Chondrocyte (in vitro differentiated cells): ENCODE data around the gene RNF207. TPM values are rescaled to one million over a fixed set of nuclear protein-coding genes. Genes with fewer than 3 reads are reported as not detected.

ENCODE experiments used
- DNase-seq: peaks from one replicate; pipeline ENCODE4 v3.0.0; 2021; ENCODE audit warnings: mixed read lengths, low spot score
- H3K27ac Mint-ChIP-seq: one replicate; pipeline ENCODE4 v1.8.0; 2021; ENCODE audit warnings: mild to moderate bottlenecking, moderate library complexity, mixed read lengths; ENCODE audit not compliant: unreplicated experiment
- H3K27me3 Mint-ChIP-seq: 2 replicates; pipeline ENCODE4 v1.8.0; 2021; ENCODE audit warnings: low read depth, mixed read lengths
- H3K36me3 Mint-ChIP-seq: 2 replicates; pipeline ENCODE4 v1.8.0; 2021; ENCODE audit warnings: low read depth, mixed read lengths
- H3K4me1 Mint-ChIP-seq: 2 replicates; pipeline ENCODE4 v1.8.0; 2021; ENCODE audit warnings: low read depth, mild to moderate bottlenecking, mixed read lengths
- H3K4me3 Mint-ChIP-seq: one replicate; pipeline ENCODE4 v1.8.0; 2021; ENCODE audit warnings: mild to moderate bottlenecking, moderate library complexity, mixed read lengths; ENCODE audit not compliant: unreplicated experiment
- H3K9me3 Mint-ChIP-seq: 2 replicates; pipeline ENCODE4 v1.8.0; 2021; ENCODE audit warnings: low read depth, mixed read lengths
- total RNA-seq: library from RNA; stranded (reverse); gene quantifications from 3 replicates; pipeline ENCODE4 v1.2.1, GENCODE V29; 2021
- TF ChIP-seq, protein P1 (sequence below): fragments of 200-600 bp; sonication (generic); IDR thresholded peaks from 2 replicates; pipeline ENCODE4 v1.5.0; 2021; ENCODE audit warnings: antibody characterized with exemption, mild to moderate bottlenecking, moderate library complexity

Gene RNF207
- total RNA-seq, 1 donor from 2014 or later = 19.9 TPM

DNA sequence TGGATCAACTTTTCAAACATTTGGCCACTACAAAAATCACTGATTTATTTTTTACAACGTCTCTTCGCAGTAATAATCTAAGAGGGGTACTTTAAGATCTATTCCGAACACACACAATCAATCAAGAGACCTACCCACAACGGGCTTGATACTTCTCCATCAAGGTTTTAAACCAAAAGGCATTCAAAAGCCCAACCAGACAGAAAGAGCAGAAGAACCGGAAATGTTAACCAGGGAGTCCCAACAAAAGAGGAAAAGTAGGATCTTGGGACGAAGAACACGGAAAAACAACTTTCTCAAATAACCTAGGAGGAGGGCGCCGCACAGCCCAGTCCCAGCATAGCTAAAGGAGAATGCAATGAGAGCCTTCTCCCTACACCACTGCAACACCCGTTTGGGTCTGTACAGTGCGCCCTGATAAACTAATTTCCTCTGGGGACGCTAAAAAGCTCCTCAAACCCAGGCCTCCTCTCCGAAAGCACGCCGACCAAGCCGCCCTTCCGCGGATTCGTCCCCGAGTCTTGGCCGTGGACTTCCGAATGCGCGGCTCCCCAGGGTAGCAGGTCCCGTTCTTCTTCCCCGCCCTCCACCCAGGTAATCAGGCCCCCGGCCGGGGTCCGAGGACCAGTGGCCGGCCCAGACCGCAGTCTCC lies 7.1 kb upstream of the RNF207 start:
- H3K4me3 Mint-ChIP-seq = peak overlapping the region; percentile 93
- H3K36me3 Mint-ChIP-seq = peaks cover 9% of the 10 kb centered on the region
- TF ChIP-seq, protein P1, sequence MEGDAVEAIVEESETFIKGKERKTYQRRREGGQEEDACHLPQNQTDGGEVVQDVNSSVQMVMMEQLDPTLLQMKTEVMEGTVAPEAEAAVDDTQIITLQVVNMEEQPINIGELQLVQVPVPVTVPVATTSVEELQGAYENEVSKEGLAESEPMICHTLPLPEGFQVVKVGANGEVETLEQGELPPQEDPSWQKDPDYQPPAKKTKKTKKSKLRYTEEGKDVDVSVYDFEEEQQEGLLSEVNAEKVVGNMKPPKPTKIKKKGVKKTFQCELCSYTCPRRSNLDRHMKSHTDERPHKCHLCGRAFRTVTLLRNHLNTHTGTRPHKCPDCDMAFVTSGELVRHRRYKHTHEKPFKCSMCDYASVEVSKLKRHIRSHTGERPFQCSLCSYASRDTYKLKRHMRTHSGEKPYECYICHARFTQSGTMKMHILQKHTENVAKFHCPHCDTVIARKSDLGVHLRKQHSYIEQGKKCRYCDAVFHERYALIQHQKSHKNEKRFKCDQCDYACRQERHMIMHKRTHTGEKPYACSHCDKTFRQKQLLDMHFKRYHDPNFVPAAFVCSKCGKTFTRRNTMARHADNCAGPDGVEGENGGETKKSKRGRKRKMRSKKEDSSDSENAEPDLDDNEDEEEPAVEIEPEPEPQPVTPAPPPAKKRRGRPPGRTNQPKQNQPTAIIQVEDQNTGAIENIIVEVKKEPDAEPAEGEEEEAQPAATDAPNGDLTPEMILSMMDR = no peak
- H3K27me3 Mint-ChIP-seq = no peaks in the 10 kb centered on the region
- no peaks in the 10 kb centered on the region for H3K9me3 Mint-ChIP-seq
- DNase-seq = no peak
- peaks cover 36% of the 10 kb centered on the region for H3K4me1 Mint-ChIP-seq
- H3K27ac Mint-ChIP-seq = peak overlapping the region; percentile 98

DNA sequence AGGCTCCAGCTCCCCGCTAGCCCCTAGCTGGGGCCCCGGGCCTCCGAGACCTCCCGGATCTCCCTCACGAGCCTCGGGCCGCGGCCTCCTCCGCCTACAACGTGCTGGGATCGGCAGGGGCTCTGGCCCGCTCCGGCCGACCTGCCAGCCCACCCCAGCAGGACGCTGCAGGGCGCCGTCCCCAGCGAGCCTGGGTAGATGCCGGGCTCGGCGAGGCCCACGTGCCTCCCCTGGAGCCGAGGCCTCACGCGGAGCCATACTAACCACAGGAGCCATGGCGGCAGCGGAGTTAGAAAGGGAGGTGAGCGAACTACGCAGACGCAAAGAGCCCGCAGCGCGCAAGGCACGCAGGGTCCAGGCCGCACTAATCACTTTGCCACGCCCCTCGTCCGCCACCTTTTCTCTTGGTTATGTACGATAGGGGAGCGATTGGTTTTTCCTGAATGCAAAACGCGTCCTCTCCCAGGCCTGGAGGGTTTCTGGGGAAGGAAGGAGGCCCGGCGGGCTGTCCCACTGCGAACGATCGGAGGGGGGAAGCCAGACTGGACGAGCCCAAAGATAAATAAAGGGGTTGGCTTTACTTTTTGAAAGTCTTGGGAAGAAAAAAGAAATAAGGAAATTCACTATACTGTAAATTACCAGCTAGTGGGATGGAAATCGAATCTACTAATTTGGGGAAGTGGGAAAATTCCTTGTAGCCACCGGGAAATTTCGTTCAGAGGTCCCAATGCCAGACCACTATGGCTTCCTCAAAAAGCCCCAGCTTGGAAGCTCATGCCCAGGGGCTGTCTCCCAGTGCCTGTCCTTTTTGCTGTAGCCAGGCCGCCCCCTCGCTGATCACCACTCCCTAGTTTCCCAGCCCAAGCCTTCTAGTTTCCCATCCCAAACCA lies 6.4 kb upstream of the RNF207 start, which contains the start of gene RPL22:
RPL22 (minus strand) TSS at position 298 of the 890 bp plus-strand sequence; CDS start at position 276, 22 bp downstream.
- no peaks in the 10 kb centered on the region for H3K9me3 Mint-ChIP-seq
- DNase-seq = peak; percentile 99
- H3K4me3 Mint-ChIP-seq = peak within 1 kb of the TSS; percentile 93
- no peaks in the 10 kb centered on the region for H3K27me3 Mint-ChIP-seq
- TF ChIP-seq, protein P1 = no peak
- peaks cover 36% of the 10 kb centered on the region for H3K4me1 Mint-ChIP-seq
- peaks cover 9% of the 10 kb centered on the region for H3K36me3 Mint-ChIP-seq
- peak within 1 kb of the TSS; percentile 98 for H3K27ac Mint-ChIP-seq

DNA sequence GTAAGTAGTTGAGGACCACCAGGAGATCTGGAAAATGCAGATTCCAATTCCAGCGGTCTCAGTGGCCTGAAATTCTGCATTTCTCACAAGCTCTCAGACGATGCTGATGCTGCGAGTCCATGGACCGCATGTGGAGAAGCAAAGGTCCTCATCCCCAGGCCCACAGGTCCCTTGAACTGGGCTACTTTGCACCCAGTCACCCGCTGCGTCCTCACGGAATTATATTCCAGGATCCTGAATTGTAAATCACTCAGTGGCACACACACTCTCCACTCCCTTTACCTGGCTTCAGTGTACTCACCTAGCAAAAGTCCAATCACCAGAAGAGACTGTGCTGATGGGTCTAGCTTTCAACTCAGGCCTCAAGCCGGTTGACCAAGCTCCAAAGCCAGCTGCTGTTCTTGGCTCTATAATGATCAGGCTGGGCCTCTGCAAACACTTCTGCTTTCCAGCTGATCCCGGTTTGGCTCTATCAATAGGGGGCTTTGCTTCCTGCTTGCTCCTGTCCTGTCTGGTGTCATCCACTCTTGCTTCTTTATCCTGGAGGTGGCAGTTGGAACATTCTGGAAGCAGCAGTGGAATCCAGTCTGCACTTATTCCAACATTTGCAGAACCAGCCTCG lies 5.6 kb upstream of the RNF207 start:
- Mint-ChIP-seq H3K36me3 (peaks cover 9% of the 10 kb centered on the region), H3K4me1 (peaks cover 39% of the 10 kb centered on the region), H3K27me3 (no peaks in the 10 kb centered on the region), H3K9me3 (no peaks in the 10 kb centered on the region), H3K27ac (peak overlapping the region; percentile 98), H3K4me3 (peak overlapping the region; percentile 93)
- TF ChIP-seq, protein P1 = no peak
- no peak for DNase-seq

DNA sequence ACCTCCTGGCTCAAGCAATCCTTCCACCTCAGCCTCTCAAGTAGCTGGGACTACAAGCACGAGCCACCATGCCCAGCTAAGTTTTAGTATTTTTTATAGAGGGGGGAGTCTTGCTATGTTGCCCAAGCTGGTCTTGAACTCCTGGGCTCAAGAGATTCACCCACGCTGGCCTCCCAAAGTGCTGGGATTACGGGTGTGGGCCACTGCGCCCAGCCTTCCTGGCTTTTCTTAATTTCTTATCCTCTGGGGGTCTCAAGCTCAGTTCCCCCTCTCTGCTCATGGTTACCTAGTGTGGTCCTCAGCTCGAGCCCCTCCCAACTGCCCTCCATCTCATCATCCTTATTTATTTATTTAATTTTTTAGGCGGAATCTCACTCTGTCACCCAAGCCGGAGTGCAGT lies 3.7 kb upstream of the RNF207 start:
- no peak for DNase-seq
- Mint-ChIP-seq H3K4me1 (peaks cover 39% of the 10 kb centered on the region), H3K27me3 (no peaks in the 10 kb centered on the region), H3K36me3 (peaks cover 4% of the 10 kb centered on the region), H3K27ac (no peak overlapping the region), H3K4me3 (no peak overlapping the region), H3K9me3 (no peaks in the 10 kb centered on the region)
- TF ChIP-seq, protein P1 = no peak

DNA sequence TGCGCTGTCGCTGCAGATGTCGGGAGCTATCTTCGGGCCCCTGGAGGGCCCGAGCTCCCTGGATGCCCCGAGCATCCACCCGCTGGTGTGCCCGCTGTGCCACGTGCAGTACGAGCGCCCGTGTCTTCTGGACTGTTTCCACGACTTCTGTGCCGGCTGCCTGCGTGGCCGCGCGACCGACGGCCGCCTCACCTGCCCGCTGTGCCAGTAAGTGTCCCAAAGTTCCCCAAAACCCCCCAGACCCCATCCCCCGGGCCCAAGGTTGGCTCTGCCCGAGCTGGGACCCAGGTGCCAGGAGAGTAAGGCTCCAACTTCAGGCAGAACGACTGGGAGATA lies 569 bp downstream of the RNF207 start:
- Mint-ChIP-seq H3K27me3 (no peaks in the 10 kb centered on the region), H3K4me3 (peak overlapping the region; percentile 32), H3K36me3 (no peaks in the 10 kb centered on the region), H3K27ac (no peak overlapping the region), H3K4me1 (peaks cover 26% of the 10 kb centered on the region), H3K9me3 (no peaks in the 10 kb centered on the region)
- TF ChIP-seq, protein P1 = no peak
- no peak for DNase-seq
